NOMO-1 treated with DMSO at 0.1 percent for 48 hours (cell line): ENCODE results near the gene CPSF7.
"Not testable (repeated sequence)": the region's sequence is repeated elsewhere in the genome, so short reads cannot be mapped to it uniquely, and the experiment has no call there.

ENCODE experiments used
- DNase-seq: peaks from one replicate; lab custom pipeline; 2025; ENCODE audit not compliant: unreplicated experiment; lab: John Stamatoyannopoulos, UW

CPSF7 gene

DNA sequence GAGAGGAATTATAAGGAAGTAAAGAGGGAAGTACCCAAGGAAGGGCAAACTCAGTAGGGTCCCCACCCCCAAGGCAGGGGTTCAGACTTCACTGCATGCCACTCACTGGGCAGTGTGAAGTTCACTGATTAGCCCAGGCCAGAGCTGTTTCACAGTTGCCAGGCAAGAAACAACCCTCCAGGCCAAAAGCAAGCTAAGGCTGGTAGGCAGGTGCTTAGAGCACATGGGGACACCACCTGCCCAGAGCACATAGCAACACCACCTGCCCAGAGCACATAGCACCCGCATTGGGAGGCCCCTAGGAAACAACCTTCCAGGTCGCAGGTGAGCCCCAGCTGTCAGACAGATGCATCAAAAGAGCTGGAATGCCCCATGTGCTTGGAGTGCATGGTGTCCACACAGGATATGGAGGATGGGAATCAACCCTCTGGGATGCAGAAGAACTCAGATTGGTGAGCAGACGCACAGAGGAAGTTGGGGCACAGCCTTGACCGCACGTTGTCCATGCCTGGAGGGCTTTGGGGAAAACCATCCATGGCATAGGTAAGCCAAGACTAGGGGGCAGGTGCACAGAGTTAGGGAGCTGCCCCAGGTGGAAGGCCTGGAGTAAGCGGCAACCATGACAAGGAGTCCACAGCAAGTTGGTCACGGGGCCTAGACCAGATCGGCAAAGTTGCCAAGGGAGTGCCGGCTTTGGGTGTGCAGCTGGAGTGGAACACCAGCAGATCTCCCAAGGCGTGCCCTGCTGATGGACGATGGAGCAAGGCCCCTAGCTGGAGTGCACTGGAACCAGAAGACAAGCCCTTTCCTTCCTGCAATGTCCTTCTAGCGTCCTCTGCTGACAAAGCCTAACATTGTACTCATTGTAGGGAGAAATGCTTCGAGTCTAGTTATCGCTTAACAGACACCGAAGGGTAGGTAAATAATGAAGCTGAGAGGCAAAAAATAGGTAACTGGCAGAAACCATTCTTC, 45.2 kb downstream of the CPSF7 start:
- DNase-seq: no peak

DNA sequence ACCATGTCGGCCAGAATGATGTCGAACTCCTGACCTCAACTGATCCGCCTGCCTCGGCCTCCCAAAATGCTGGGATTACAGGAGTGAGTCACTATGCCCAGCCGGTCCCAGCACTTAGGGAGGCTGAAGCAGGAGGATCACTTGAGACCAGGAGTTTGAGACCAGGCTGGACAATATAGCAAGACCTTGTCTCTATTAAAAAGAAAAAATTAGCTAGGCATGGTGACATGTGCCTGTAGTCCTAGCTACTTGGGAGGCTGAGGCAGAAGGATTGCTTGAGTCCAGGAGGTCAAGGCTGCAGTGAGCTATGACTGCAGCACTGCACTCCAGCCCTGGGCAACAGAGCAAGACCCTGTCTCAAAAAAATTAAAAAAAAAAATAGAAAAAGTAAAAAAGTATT, 45.9 kb downstream of the CPSF7 start:
- not testable (repeated sequence) for DNase-seq

DNA sequence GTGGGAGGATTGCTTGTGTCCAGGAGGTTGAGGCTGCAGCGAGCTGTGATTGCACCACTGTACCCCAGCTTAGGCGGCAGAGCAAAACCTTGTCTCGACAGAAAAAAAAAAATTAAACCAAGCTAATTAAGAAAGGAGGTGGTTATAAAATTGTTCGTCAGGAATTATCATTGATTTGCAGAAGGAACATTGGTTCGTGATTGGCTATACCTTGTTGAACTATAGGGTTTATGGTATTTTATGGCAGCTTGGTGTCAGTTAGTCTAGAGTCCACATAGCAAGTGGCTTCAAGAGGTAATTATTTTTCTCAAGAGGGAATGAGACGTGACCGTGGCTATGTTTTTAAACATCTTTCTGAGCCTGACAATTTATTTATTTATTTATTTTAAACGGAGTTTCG, 48.9 kb downstream of the CPSF7 start:
- DNase-seq: no peak

DNA sequence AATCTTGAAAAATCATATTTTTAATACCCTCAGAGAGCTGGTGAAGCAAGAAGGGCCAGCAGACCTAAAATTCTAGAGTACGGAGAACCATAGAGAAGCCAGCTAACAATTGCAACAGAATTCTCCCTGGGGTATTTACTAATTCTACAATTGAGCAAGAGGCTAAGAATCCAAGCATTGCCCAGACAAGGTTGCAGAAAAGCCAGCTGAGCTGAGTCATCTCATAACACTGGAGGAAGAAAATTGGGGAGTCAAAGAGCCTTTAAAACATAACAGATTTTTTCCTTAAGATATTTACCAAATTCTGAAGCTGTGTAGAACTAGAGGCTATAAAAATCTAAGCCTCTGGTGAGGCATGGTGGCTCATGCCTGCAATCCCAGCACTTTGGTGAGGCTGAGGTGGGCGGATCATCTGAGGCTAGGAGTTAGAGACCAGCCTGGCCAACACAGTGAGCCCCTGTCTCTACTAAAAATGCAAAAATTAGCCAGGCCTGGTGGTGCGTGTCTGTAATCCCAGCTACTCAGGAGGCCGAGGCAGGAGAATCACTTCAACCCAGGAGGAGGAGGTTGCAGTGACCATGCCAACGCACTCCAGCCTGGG, 51.0 kb downstream of the CPSF7 start:
- DNase-seq: peak; percentile 86

DNA sequence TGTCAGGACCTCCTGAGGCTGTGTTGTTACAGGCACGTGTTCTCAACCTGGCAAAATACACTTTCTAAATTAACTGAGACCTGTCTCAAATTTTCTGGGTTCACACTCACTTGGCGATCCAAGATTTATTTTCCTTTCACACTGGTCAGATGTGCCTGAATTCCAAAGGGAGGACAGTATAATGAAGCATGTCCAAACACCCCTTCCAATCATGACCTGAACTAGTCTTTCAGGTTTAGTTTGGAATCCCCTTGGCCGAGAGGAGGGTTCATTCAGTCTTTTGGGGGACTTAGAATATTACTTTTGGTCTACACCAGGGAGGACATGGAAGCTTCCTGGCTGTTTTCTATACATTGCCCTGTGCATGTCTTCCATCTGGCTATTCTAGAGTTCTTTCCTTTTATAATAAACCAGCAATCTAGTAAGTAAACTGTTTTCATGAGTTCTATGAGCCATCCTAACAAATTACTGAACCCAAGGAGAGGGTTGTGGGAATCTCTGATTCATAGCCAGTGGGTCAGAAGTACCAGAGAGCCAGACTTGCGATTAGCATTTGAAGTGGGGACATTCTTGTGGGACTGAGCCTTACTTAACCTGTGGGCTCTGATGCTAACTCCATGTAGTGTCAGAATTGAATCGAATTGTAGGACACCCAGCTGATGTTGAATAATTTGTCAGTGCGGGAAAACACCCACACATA, 52.2 kb downstream of the CPSF7 start:
- DNase-seq: no peak

DNA sequence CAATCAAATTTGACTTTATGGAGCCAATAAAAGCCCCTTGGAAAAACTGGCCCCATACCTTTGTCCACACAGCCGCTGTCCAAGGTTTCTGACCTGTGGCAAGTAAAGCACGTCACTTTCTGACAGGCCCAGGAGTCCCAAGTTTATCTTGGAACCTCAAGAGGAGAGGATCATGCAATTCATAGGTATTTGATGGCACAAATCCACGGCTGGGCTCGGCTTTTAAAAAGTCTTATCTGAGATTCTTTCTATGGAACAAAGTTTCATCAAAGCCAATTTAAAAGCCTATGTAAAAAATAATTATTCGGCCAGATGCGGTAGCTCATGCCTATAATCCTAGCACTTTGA, 54.0 kb downstream of the CPSF7 start:
- no peak for DNase-seq

DNA sequence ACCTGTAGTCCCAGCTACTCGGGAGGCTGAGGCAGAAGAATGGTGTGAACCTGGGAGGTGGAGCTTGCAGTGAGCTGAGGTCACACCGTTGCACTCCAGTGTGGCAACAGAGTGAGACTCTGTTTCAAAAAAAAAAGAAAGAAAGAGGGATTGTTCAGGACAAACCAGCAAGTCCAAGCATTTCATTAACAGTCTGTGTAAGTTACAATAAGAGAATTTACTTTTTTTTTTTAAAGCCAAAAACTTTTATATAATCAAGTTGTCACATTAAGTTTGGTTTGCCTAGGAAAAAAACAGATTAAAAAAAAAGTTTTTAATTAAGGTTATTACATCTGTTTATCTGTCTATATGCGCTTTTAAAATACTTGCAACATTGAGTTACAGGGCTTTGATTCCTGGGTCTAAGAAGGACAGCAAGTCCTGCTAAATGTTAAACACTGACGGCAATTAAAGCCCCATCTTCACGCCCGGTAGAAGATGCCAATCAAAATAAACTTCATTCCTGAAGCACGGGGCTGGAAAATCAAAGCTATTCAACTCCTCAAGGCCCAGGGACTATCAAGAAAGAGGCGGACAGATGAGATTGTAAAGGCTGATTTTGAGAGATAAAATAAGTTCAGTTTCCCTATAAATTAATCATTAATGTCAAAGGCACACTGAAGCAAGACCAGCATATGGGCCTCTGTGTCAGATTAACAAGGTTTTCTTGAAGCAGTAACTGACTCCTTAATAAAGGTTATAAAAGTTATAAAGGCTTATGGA, 56.9 kb downstream of the CPSF7 start:
- DNase-seq: no peak

DNA sequence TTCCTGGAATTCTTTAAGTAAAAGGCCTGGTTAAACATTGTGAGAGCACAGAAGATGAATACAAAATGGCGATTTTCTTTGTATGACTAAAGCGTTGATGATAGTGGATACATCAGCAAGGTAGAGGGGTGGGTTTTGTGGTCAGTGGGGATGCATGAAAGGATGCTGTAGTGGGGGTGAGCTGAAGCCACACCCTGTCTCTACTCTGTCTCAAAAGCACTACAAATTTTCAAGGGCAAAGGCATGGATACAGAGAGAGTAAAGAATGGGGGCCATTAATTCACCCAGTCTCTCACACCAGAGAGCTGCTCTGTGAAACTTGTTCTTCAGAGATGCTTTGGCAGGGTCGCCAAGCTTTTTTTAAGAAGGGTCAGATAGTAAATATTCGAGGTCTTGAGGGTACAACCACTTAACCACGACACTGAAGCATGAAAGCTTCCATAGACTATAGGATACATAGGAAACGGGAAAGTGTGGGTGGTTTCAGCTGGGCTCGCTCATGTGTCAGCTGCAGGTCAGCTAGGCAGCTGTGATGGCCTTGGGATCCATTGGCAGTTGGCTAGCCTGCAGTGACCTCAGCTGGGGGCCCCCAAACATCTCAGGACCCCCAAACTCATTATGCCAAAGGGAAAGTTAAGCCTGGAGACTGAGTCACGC, 59.3 kb downstream of the CPSF7 start:
- DNase-seq: no peak

DNA sequence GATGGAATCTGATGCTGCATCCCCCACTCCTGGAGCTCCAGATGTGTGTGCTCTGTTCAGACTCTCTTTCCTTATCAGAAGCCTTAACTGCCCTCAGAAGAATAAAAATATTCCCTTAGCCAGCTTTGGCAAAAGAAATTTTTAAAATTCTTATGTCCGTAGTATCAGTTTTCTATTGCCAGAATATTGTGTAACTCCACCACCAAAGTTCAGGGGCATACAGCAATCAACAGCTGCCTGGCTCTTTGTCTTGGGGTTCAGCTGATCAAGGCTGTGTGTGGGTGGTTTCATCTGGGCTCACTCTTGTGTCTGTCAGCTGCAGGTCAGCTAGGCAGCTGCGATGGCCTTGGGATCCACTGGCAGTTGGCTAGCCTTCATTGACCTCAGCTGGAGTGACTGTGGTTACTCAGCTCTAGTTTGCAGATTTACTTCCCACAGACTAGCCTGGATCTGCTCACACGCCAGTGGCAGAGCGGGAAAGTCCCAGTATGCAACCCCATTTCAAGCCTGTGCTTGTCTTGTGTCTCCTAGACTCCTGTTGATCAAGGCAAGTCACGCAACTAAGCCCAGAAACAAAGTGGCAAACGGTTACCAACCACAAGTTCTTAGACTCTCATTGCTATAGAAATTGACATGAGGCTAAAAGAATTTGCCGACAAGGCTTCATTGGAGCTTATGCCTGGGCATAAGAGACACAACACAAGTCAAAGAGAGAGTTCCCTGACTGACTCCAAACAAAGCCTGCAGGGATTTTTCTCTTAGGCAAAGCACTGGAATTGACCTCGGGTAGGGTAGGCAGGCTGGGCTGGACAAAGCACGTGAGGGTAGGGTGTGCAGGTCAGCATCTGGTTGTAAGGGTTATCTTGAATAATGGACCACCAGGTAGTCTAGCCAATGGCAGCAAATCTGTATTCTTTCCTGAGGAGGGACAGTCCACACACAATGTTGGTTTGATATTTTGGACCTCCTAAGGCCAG, 60.1 kb downstream of the CPSF7 start:
- DNase-seq: no peak

DNA sequence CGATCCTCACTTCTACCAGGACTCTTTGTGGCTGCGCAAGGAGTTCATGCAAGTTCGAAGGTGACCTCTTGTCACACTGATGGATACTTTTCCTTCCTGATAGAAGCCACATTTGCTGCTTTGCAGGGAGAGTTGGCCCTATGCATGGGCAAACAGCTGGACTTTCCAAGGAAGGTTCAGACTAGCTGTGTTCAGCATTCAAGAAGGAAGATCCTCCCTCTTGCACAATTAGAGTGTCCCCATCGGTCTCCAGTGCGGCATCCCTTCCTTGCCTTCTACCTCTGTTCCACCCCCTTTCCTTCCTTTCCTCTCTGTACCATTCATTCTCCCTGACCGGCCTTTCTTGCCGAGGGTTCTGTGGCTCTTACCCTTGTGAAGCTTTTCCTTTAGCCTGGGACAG, 61.1 kb downstream of the CPSF7 start:
- DNase-seq: no peak

DNA sequence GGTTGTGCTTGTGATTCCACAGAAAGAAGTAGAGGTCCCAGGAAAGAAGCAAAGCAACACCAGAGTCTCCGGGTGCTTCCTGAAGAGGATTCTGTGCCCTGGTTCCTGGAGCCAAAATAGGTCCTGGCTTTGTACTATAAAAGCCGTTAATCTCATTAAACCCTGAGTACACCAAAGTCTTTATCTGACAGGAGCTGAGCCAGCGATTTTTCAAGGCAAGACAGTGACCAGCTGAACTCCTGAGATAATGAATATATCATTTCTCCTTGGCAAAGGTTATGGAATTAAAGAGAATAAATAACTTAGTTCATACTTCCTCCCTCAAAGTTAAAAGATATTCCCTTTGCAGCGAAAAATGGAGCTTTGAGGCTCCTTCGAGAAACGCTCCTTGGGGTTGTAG, 62.4 kb downstream of the CPSF7 start:
- DNase-seq: no peak

DNA sequence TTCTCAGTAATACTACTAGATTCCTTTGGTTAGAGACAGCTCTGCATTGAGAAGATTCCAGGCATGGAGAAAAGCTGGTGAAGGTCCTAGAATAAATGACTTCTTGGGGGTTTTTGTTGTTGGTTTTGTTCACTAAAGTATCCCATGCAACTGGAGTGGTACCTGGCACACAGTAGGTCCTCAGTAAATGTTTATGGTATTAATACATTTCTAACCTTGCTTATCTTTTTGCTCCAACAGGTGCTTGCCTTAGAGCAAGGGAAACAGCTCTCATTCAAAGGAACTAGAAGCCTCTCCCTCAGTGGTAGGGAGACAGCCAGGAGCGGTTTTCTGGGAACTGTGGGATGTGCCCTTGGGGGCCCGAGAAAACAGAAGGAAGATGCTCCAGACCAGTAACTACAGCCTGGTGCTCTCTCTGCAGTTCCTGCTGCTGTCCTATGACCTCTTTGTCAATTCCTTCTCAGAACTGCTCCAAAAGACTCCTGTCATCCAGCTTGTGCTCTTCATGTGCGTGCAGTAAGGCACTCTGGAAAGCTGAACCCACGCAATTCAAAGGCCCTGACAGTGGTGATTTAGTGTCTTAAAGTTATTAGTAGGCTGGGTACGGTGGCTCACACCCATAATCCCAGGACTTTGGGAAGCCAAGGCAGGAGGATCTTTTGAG, 65.6 kb downstream of the CPSF7 start:
- no peak for DNase-seq

DNA sequence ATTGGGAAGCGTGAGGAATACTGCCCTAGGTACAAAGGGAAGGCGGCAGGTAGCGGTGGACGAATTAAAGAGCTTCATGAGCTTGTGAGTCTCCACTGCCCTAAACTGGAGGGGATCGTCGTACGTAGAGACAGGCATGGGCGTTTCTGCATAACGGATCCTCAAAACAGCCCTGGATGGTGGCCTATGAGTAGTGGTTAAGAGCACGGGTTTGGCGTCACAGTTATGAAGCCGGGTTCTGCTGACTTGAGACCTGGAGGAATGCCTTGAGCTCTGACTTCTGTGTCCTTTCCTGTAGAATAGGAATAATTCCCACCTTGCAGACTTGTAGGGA, 67.3 kb downstream of the CPSF7 start:
- DNase-seq: peak; percentile 40

DNA sequence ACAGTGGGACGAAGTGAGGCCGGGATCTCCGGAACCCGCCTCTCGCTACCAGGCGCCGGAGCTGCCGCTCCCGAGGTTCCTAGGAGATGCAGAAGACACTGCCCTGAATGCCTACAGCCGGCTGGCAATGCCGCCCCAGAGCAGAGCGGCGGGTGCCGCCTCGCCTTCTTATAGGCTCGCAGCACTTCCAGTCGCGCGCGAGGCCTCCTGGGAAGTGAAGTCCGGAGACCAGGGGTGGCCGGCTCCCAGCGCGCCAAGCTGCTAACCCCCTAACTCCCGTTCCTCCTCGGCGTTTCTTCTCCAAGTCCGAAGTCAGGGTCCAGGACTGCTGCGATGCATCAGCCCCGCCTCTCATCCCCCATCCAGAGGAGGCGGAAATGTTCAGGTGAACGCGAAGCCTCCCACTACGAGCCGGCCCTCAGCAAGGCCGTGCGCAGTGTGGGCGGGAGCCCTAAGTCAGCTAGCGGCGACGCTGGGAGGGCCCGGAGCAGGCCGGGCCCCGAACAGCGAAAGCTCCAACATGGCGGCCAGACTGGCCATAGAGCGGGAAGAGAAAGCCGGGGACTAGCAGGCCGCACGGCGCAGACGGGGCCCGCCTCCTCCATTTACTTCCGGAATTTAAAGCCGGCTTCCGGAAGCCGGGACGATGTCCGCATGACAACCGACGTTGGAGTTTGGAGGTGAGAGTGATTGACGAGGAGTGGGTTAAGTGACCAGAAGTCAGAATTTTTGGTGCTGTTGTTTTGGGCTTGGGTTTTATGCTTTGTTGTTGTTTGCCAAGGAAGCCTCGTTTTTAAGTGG, 67.8 kb downstream of the CPSF7 start, which contains the start of the genes CYB561A3 and TMEM138:
Gene CYB561A3, minus strand, starts transcription at position 142 of the 801 bp plus-strand sequence. CDS start 5,169 bp downstream, outside the sequence.
Gene TMEM138, plus strand, starts transcription at position 634 of the 801 bp plus-strand sequence. CDS start 2,017 bp downstream, outside the sequence.
- DNase-seq: peak; percentile 97

DNA sequence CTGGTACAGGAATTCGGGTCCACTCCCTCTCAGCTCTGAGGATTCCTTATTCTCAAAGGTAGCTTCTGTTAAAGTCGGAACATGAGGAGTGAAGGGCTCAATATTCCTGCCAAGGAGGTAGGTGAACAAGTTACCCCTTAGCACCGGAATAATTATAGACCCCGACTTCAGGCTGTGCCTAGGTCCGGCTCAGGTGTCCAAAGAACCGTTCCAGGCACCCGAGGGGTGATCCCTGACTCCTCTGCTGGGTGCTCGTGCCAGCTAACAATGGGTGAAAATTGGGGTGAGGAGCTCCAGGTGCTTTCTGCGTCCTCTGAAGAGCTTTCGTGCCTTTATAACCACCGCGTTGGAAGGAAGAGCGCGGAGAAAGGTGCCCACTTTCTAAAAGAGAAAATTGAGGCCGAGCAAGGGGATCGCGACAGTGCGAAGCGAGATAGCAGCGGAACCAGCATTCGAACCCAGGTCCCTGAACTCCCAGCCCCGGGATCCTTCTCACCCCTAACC, 68.5 kb downstream of the CPSF7 start:
- DNase-seq: no peak

DNA sequence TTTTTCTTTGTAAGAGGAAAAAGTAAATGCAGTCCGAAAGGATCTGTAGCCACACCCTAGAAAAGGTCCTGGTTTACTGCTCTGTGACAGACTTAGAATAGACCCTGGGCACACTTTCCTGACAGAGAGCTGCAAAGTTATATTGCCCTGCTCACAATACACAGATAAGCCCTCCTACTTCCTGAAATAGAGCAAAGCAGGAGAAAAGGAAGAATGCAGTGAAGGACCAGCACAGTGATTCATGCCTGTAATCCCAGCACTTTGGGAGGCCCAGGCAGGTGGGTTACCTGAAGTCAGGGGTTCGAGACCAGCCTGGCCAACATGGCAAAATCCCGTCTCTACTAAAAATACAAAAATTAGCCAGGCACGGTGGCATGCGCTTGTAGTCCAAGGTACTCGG, 70.3 kb downstream of the CPSF7 start:
- peak; percentile 30 for DNase-seq

DNA sequence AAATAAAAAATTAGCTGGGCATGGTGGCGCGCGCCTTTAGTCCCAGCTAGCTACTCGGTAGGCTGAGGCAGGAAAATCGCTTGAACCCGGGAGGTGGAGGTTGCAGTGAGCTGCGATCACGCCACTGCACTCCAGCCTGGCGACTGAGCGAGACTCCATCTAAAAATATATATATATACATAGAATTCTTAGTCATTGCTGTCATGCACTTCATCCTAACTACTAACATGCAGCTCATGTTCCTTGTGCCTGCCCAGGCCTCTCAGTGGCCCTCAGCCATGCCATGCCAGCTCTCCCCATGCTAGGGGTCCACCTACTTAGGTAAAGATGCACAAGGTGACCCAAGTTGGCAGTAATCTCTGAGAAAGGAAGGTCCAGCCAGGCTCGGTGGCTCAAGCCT, 71.2 kb downstream of the CPSF7 start:
- no peak for DNase-seq

DNA sequence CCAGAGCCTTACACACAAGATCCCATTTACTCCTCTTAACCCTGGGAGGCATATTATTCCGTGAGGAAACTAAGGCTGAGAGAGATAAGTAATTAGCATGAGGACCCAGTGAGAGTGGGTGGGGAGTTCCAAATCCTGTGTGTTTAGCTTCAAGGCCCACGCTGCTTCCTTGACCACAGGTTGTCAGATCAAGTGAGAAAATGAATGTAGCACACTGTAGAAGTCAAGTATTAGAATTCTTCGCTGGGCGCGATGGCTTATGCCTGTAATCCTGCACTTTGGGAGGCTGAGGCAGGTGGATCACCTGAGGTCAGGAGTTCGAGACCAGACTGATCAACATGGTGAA, 71.9 kb downstream of the CPSF7 start:
- no peak for DNase-seq
